SU-DHL-6 (cell line): ENCODE data around the gene VWA1.

Source experiments
- EZH2phosphoT487 ChIP-seq: fragments of 200-600 bp; sonication (generic), shearing (Covaris generic); conservative IDR thresholded peaks from 2 replicates; pipeline ENCODE4 v1.6.1; 2018; ENCODE audit warnings: mild to moderate bottlenecking, antibody characterized with exemption, low read length, moderate library complexity, mixed read lengths
- TF ChIP-seq, protein P1 (sequence below): fragments of 200-600 bp; sonication (generic); IDR thresholded peaks from one replicate; pipeline ENCODE4 v1.5.1; 2017; ENCODE audit warnings: antibody characterized with exemption, mild to moderate bottlenecking, low read length, moderate library complexity; ENCODE audit not compliant: insufficient read depth, poor library complexity, severe bottlenecking

DNA sequence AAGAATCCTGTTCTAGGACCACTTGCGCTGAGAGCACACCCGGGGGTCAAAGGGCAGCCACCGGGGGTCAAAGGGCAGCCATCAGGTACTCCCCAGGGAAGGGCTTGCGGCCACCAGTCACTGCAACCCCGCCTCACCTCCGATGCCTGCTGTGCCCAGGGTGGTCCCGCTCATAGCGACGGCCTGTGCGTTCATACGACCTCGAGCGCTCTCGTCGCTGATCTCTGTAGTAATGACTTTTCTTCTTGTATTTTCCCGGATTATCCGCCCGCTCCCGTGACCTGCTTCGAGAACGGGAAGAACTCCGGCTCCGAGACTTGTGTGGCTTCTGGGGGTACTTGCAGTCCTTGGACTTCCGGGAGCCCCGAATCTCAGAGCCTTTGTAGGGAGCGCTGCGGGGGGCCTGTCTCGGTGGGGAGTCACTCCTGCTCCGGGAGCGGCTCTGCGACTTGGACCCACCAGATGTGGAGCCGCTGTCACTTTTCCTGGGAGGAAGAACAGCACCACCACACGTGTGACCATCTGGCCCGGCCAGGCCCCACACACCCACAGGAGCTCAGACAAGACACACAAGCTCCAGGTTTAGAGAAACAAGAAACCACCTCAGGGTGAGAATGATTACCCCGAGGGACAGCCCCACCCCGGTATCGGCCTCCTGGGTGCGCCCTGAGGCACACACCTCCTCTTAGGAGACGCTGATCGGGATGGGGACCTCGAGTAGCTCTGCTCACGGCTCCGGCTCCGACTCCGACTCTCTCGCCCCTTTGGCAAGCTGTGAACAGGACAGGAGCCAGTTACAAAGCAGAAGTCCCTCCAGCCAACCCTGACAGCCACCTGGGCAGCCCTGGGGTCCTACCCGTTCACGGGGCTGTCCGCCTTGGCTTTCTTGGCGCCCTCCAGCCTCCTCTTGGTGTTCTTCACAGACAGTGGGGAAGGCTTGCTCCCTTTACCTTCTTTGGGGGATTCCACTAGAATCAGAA is 48.1 kb upstream of the VWA1 start:
- TF ChIP-seq, protein P1, sequence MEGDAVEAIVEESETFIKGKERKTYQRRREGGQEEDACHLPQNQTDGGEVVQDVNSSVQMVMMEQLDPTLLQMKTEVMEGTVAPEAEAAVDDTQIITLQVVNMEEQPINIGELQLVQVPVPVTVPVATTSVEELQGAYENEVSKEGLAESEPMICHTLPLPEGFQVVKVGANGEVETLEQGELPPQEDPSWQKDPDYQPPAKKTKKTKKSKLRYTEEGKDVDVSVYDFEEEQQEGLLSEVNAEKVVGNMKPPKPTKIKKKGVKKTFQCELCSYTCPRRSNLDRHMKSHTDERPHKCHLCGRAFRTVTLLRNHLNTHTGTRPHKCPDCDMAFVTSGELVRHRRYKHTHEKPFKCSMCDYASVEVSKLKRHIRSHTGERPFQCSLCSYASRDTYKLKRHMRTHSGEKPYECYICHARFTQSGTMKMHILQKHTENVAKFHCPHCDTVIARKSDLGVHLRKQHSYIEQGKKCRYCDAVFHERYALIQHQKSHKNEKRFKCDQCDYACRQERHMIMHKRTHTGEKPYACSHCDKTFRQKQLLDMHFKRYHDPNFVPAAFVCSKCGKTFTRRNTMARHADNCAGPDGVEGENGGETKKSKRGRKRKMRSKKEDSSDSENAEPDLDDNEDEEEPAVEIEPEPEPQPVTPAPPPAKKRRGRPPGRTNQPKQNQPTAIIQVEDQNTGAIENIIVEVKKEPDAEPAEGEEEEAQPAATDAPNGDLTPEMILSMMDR, result no peak
- TF ChIP-seq EZH2phosphoT487, result no peak
